ENCODE data around the gene RBX1.
"Not testable (repeated sequence)": the region's sequence is repeated elsewhere in the genome, so short reads cannot be mapped to it uniquely, and the experiment has no call there.

RBX1 gene

DNA sequence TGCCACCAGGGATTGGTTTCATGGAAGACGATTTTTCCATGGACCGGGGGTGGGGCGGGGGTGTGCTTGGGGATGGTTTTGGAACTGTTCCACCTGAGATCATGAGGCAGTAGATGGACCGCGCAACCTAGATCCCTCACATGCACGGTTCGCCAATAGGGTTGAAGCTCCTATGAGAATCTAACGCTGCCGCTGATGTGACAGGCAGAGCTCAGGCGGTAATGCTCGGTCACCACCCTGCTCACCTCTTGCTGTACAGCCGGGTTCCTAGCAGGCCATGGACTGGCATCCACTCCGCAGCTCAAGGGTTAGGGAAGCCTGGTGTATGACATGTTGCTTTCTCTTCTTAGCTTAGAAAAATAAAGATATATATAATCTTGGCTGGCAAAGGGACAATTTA, 22.0 kb downstream of the RBX1 start:
- DNase-seq = no peak

DNA sequence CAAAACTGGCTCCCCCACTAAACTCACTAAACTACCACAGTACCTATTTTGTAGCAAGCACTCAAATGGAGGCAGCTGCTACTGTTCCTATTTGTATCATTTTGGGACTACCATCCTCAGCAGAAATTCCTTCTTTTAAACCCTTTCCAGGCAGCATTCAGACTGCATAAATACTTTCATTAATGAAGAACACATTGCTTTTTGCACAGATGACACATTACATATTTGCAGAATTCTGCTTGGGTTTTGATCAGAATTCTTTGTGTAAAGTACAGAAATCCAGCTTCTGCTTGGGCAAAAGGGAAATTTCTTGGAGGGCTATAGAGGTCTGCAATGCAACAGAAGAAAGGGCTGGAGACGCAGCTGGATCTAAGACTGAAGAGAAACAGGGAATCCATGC, 24.2 kb downstream of the RBX1 start:
- no peak for DNase-seq

DNA sequence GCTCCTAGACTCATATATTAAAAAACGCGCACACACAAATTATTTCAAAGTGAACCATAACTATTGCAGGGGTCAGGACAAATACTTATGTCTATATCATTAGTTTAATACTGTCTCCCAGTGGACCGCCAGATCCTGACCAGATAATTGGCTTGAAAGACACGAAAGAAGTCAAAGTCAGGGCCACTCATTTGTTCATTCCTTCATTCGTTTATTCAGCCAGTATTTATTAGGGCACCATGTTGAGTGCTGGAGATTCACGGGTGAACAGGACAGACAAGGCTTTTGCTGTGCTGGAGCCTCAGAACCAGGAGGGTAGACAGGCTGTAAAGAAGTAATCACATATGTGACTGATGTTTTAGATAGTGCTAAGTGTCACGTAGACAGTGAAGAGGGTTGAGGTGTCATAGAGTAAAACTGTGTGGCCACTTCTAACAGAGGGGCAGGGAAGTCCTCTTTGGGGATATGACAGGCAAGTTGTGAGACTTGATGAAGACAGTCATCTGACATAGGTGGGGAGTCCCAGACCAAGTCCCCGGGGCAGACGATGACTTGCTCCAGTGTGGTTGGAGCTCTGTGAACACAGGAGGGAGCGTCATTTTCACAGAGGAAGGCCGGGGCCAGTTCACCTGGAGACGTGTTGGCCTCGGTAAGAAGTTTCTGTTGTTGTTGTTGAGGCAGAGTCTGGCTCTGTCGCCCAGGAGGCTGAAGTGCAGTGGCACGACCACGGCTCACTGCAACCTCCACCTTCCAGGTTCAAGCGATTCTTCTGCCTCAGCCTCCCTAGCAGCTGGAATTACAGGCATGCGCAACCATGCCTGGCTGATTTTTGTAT, 25.9 kb downstream of the RBX1 start:
- DNase-seq = no peak

DNA sequence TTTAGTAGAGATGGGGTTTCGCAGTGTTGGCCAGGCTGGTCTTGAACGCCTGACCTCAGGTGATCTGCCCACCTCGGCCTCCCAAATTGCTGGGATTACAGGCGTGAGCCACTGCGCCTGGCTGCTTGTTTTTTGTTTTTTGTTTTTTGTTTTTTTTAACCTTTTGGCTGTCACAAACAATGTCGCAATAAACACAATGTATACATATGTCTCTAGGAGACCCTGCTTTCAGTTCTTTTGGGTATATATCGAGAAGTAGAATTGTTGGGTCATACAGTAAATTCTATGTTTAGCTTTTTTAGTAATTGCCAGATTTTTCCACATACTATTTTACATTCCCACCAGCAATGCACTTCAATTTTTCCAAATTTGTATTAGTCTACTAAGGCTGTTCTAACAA, 28.0 kb downstream of the RBX1 start:
- no peak for DNase-seq

DNA sequence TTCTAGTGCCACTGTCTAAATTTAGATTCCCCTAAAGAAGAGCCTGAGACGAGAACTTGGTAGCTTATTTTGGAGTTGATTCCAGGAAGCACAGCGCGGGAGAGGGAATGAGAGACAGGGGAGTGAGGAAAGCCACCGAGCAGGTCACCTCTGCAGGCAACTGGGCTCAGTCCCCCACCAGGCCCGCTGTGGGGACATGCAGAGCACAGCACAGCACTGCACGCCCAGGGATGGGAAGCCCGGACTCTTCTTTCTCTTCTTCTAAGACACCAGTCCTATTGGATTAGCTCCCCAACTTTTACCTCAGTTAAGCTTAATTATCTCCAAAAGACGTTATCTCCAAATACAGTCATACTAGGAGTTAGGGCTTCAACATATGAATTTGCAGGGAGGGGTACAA, 28.7 kb downstream of the RBX1 start:
- DNase-seq = no peak

DNA sequence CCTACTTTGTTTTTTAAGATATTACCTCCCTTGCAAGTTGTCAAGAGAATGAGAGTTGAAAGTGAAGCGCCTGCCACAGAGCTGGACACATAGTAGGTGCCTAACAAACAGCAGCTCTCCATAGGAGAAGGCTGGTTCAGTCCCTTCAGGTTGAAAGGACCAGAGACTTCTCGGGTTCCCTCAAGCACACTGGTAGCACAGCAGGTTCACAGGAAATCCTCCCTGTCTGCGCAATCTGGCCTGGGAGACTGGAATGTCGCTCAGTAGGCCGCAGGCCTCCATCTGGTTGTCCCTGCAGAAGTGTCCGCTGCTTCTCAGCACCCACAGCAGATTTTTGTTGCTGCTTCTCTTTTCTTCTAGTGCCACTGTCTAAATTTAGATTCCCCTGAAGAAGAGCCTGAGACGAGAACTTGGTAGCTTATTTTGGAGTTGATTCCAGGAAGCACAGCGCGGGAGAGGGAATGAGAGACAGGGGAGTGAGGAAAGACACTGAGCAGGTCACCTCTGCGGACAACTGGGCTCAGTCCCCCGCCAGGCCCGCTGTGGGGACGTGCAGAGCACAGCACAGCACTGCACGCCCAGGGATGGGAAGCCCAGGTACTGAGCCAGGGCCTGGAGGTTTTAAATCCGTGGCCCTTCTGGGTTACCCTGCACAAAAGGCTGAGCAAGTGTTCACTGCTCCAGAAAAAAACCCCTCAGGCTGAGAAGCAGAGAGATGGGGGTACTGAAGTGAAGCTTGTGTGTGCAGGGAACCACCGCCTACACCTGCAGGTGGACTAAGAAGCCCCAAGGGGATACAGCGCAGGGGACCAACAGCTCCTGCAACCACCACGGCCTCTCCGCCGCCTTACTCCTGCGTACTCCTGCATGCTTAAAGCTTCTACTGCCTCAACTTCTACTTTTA, 31.6 kb downstream of the RBX1 start:
- DNase-seq = no peak

DNA sequence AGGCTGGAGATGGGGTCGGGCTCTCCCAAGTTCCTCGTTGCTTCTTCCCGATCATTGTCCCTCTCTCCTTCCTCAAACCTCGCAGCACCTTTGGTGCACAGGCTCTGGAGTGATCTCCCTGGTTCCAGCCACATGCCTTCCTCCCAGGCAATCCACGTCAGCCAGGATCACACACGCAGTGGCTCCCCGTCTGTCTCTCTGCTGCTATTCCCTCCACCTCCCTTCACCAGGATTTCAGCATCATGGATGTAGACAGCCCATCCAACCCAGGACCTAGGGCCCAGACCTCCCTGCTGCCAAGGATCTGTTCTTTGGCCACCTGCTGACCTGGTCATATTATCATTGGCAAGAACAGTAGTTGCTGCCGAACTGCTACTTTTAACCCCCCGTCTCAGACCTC, 40.1 kb downstream of the RBX1 start:
- DNase-seq = no peak

DNA sequence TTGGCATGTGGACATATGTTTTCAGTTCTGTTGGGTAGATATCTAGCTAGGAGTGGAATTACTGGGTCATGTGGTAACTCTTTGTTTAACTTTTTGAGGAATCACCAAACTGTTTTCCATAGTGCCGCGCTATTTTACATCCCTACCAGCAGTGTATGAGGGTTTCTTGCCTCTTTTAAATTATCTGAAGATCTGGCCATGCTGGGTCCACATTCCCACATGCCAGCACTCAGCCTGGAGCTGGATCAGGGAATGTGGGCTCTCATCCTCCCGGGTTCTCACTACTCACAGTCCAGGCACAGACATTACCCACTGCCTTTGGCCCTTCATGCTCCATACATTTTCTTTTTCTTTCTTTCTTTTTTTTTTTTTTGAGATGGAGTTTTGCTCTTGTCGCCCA, 44.6 kb downstream of the RBX1 start:
- DNase-seq = no peak

DNA sequence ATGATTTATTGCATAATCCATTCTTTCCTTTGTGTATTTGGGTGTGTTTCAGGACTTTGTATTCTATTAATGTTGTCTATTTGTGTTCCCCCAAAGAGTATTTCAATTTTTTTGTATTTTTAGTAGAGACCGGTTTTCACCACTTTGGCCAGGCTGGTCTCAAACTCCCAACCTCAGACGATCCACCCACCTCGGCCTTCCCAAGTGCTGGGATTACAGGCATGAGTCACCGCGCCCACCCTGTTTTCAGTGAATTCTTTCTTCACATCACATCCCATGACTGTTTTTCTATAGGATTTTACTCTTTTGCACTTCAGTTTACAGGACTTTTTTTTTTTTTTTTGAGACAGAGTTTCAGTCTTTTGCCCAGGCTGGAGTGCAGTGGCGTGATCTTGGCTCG, 46.3 kb downstream of the RBX1 start:
- DNase-seq = no peak

DNA sequence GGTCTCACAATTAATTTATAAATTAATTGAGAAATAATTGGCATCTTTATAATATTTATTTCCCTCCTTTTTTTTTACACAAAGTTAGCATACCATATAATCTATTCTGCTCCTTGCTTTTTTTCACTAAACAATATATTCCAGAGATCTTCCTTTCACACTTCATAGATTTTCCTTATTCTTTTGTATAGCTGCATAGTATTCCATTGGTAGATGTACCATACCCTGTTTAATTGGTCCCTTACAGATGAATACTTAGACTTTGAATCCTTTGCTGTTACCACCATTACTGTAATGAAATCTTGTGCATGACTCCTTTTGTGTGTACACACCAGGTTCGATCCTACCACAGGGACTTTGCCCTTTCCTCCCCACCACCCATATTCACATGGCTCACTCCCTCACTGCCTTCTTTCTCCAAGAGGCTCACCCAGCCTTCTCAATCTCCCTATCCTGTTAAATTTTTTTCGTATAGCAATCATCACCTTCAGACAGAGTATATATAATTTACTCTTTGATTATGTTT, 48.9 kb downstream of the RBX1 start:
- no peak for DNase-seq

DNA sequence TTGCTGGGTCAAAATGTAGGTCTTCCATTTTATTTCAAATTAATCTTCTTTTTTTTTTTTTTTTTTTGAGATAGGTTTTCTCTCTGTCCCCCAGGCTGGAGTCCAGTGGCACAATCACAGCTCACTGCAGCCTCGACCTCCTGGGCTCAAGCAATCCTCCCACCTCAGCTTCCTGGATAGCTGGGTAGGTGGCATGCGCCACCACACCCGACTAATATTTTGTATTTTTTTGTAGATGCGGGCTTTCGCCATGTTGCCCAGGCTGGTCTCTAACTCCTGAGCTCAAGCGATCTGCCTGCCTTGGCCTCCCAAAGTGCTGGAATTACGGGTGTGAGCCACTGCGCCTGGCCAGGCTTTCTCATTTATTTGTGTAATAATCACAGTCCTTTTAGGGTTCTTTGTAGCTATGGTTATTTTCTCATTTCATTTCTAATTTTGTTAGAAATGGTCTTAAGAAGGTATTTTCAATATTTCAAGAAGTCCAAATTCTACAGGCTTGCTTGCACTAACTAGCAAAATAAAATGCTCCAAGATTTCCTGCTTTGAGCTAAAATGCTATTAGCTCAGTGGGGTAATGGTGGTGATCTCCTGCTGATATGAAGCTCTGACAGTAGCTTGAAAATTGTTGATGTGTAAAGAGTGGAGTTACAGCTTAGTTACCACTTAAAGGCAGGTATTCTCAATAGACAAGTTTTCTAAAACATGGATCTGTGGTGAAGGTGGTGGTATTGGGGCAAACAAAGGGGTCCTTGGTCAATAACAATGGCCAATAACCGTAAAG, 50.0 kb downstream of the RBX1 start:
- no peak for DNase-seq

DNA sequence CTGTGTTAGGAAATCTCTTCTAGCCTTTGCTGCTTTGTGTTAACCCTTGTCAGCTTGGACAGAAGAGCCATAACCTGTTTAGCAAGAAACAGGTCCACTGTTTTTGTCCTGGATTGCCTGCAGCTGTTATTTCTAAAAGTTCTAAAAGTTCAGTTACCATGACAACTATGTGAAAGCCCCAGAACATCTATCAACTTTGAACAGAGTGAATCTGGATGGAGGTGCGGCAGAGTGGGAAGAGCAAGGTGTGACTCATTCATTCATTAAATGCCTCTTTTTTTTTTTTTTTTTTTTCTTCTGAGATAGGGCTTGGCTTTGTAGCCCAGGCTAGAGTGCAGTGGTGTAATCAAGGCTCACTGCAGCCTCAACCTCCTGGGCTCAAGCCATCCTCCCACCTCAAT, 50.5 kb downstream of the RBX1 start:
- no peak for DNase-seq

DNA sequence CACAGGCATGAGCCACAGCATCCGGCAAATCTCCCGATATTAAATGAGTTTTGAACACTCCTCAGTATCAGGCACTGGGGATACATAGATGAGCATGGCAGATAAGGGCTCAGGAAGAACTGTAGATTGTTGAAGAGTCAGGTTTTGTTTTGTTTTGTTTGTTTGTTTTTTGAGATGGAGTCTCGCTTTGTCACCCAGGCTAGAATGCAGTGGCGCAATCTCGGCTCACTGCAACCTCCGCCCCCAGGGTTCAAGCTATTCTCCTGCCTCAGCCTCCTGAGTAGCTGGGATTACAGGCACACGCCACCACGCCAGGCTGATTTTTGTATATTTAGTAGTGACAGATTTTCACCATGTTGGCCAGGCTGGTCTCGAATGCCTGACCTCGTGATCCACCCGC, 51.2 kb downstream of the RBX1 start:
- not testable (repeated sequence) for DNase-seq

DNA sequence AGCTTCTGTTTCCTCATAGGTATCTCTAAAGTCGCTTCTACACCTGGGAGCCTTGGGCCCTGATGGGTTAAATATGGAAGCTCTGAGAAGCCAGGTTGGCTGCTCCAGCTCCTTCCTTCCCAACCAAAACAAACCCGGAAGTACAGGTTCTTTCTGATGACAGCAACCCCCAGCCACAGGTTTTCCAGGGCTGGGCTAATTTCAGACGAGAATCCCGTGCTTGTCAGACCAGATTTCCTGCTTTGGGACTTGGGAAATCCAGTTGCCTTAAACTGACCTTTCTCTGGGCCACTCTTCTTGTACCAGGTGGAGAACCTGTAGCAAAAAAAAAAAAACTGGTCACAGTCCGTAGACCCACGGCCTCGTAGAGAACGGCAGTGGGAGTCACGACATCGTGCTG, 51.9 kb downstream of the RBX1 start:
- no peak for DNase-seq

DNA sequence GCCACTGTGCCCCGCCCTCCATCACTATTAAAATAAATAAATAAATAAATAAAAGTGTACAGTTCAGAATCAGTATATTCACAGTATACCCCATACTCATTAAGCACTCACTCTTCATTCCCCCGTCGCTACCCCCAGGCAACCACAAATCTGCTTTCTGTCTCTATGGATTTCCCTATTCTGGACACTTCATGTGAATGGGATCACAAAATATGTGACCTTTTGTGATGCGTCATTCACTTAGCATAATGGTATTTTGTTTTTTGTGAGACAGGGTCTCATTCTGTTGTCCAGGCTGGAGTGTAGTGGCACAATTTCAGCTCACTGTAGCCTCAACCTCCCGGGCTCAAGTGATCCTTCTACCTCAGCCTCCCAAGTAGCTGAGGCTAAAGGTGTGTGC, 52.8 kb downstream of the RBX1 start:
- no peak for DNase-seq

DNA sequence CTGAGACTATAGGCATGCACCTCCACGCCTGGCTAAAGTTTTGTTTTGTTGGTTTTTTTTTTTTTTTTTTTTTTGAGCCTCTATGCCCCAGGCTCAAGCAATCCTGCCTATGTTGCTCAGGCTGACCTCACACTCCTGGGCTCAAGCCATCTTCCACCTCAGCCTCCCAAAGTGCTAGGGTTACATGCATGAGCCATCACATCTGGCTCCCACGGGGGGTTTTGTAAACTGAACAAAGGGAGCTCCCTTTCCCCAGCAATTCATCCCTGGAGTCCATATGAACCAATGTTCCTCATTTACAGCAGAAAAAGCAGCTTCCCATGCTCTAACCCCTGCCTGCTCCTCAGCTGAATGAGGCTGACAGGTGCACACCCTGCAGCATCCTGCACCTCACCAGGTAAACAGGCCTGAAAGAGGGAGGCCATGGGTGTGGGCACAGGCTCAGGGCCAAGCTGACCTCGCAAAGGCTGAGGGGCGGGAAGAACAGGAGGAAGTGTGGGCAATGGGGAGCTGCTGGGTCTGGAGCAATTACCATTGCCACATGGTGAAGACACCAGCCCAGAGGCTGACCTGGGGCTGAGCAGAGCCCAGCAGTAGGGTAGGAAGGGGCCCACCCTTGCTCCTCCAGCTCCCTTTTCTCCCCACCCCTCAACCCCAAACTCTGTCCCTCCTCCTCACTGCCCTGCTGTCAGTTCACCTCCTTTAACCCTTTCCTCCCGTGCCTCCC, 58.2 kb downstream of the RBX1 start:
- no peak for DNase-seq

DNA sequence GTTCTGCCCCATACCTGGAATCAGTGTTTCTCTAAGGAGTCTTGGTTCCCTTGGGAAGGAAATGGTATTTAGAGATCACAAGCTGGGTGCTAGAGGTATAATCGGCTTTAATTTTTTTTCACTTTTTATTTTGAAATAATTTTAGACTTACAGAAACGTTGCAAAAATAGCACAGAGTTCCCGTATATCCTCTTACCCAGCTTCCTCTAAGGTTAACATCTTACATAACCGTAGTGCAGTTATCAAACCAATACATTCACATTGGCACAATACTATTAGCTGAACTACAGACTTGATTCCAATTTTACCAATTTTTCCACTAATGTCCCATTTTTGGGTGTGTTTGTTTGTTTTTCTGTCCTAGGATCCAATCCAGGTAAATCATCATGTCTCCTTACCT, 63.8 kb downstream of the RBX1 start:
- DNase-seq = no peak

DNA sequence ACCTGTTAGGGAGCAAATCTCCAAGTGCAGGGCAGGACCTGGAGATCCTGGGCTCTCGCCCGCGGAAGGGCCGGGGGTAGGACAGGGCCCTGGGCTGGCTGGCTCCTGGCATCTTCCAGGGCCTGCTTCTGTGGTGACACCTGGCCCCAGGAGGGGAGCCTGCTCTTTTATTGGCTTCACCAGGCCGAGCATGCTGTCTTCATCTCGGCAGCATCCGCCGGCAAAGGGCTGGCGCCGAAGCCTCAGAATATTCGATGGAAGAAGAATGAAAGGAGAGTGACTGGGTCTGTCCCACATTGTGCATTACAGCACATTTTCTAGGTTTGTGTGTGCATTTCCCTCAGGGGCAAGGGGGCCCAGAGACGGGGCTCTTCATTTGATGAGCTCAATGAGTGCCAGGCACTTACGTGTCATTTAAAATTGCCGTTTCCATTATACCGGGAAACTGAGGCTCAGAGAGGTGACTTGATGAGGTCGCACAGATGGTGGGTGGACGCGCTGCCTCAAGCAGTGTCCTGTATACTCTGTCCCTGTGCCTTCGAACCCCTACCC, 70.0 kb downstream of the RBX1 start:
- no peak for DNase-seq

DNA sequence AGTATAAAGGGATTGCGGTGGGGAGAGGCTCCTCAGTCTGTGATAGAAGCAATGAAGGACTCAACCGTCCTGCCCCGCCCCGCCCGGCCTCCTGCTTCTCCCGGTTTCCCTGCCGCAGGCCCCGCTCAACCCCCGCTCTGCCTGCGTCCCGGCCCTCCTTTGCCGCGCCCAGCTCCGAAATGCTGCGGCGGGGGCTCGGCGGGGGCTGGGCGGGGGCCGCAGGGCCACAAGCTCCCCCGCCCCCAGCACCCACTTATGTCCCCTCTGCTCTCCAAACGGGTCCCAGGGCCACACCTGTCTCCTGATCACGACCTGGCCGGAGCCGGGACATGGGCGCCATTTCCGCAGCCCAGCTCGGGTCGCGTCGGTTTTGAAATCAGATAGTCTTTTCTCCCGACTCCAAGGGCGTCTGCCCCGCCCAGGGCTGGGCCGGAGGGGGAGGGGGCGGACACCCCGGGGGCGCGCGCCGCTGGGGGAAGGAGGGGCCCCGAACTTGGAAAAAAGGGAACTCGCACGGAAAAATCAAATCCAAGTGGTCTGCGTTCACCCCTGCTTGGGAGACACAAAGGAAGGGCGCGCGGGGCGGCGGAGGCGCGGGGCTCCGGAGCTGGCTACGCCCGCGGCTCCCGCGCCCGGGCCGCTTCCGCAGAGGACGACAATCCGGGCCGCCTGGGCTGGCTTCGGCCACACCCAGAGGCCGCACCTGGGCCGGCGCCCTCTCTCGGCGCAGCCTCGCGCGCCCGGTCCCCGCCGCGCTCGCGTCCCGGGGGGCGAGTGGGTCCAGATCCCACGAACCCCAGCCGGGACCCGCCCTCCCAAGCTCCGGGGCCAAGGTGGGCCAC, 70.7 kb downstream of the RBX1 start:
- DNase-seq = no peak

DNA sequence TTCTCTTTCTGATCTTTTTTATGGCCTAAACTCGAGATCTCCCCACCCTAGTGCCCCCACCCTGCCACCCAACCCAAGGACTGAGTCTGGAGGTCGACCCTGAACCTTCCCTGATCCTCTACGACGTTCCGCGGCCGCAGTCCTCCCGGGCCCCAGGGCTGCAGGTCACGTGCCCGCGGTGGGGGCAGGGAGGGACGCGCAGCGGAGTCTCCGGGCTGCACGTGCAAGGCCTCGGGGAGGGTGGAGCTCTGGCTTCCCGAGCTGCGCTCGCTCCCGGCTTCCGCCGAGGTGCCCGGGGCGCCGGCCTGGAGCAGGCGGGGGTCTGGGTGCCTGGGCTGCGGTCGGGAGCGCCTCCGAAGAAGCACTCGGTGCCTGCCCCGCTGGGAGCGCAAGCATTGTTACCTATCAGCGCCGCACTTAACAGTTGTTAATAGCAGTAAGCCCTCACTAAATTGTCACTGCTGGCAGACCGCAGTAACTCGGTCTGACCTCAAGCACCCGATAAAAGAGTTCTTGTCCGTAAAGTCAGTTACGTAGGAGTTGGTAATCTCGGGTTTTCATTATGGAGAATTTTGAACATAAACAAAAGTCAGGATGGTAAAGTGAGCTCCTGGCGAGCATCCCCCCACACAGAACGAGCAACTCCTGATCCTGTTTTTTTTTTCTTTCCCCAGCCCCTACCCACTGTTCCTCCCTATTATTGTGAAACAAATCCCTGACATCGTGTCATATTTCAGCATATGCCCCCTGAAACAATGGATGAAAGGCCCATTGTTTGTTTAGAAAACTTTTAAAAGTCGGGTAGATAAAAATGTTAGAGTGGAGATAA, 71.5 kb downstream of the RBX1 start:
- DNase-seq = peak; percentile 24

All from NCI-H2029 treated with DMSO at 0.1 percent for 48 hours (cell line).